Muscle of leg (tissue), 11 donors: ENCODE results near the gene HECTD1. TPM values are rescaled to one million over a fixed set of nuclear protein-coding genes. Genes with fewer than 3 reads are reported as not detected.

Source experiments
- DNase-seq: peaks from one replicate; pipeline ENCODE4 v3.0.0; 2013
- H3K27ac ChIP-seq: one replicate; pipeline ENCODE4 v1.5.1; 2013; ENCODE audit warnings: mild to moderate bottlenecking, low read length, control low read depth
- H3K27me3 ChIP-seq: one replicate; pipeline ENCODE4 v1.6.1; 2013; ENCODE audit warnings: low read length; ENCODE audit not compliant: control insufficient read depth, insufficient read depth
- H3K36me3 ChIP-seq: one replicate; pipeline ENCODE4 v1.6.1; 2013; ENCODE audit warnings: low read length; ENCODE audit not compliant: control insufficient read depth, insufficient read depth
- H3K4me1 ChIP-seq: one replicate; pipeline ENCODE4 v1.6.1; 2013; ENCODE audit warnings: low read length; ENCODE audit not compliant: control insufficient read depth, insufficient read depth
- H3K4me3 ChIP-seq: one replicate; pipeline ENCODE4 v1.5.1; 2013; ENCODE audit warnings: low read length, control low read depth
- H3K9me3 ChIP-seq: replicated peaks from 2 replicates; pipeline ENCODE4 v1.6.1; 2013; ENCODE audit warnings: low read depth, low read length; ENCODE audit not compliant: control insufficient read depth
- WGBS: methylation state at CpG from one replicate; pipeline ENCODE4 v1.1.5; 2013; ENCODE audit warnings: missing lambda C conversion rate; ENCODE audit not compliant: insufficient coverage; 5-methylcytosine and 5-hydroxymethylcytosine counted together
- polyA plus RNA-seq, 8 donors: library from polyadenylated mRNA; unstranded; fragments of 120-200 nt; gene quantifications; one replicate each; pipeline versions ENCODE4 v1.2.1 to v1.2.3, GENCODE V29; 2013; ENCODE audit warnings: inconsistent platforms in 1 of 8, low replicate concordance in 1 of 8; ENCODE audit not compliant: insufficient read length in 8 of 8, insufficient read depth in 1 of 8
- total RNA-seq: library from RNA; stranded (reverse); fragments of 120-200 nt; gene quantifications from one replicate; pipeline ENCODE4 v1.2.4, GENCODE V29; 2013

HECTD1 gene
- total and polyA plus RNA-seq, 9 donors, result 85.5 to 149 (median 108) TPM

GRCh38 chr14:31229009-31229408 lies 21.4 kb upstream of the HECTD1 start:
- no peaks in the 10 kb centered on the region for H3K4me1 ChIP-seq
- H3K36me3 ChIP-seq, result no peaks in the 10 kb centered on the region
- no peak overlapping the region for H3K4me3 ChIP-seq
- H3K27me3 ChIP-seq, result no peaks in the 10 kb centered on the region
- no peak overlapping the region for H3K27ac ChIP-seq
- DNase-seq, result no peak
- no peaks in the 10 kb centered on the region for H3K9me3 ChIP-seq

DNA sequence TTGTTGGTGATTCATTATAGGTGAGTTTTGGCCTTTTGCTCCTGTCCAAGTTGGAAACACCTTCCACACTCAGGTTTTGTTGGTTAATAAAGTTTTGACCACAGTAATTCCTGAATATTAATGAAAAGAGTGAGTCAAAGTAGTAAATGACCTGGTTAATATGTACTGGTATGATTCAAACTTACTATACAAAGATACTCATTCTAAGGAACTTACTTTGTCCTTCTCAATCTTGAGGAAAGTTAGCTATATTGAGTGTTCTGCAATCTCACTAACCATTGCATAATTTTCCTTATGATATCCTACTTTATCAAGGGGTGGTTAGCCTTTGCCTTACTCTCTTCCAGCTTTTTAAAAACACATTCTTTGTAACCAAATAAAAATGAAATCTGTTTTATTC lies 20.9 kb upstream of the HECTD1 start:
- DNase-seq, result no peak
- H3K4me1 ChIP-seq, result no peaks in the 10 kb centered on the region
- no peaks in the 10 kb centered on the region for H3K36me3 ChIP-seq
- no peak overlapping the region for H3K4me3 ChIP-seq
- H3K27ac ChIP-seq, result no peak overlapping the region
- H3K9me3 ChIP-seq, result no peaks in the 10 kb centered on the region
- no peaks in the 10 kb centered on the region for H3K27me3 ChIP-seq

- no peak overlapping the region for H3K4me3 ChIP-seq
- H3K27ac ChIP-seq, result no peak overlapping the region
- no peak for DNase-seq
- H3K27me3 ChIP-seq, result no peaks in the 10 kb centered on the region
- no peaks in the 10 kb centered on the region for H3K4me1 ChIP-seq
- WGBS, result no CpG with 5 or more reads among the region's 1 CpG
- H3K36me3 ChIP-seq, result no peaks in the 10 kb centered on the region
- H3K9me3 ChIP-seq, result no peaks in the 10 kb centered on the region
These were observed 17.2 kb upstream of the HECTD1 start for GRCh38 chr14:31224808-31225207.

DNA sequence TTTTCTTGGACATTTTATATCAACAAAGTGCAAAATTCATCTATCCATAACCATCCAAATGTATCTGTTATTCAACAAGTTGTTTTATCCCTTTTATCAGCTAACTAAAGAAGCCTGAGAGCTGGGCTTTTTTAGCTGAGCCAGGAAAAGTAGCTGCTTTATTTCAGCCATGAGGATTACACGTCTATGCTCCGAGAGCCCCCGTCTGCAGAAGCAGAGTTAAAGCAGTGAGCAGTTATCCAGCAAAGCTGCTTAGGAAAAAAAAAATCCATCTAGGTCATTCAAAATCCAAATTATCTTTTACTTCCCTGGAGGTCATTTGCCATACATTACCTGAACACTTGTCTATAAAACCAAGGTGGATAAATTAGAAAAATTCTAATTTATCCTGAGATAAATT lies 15.7 kb upstream of the HECTD1 start:
- WGBS, result 0% methylated on average over 2 of the region's 3 CpGs

GRCh38 chr14:31222834-31223233 lies 15.2 kb upstream of the HECTD1 start:
- Histone ChIP-seq H3K27me3 (no peaks in the 10 kb centered on the region), H3K4me1 (no peaks in the 10 kb centered on the region), H3K9me3 (no peaks in the 10 kb centered on the region), H3K27ac (no peak overlapping the region), H3K4me3 (no peak overlapping the region), H3K36me3 (no peaks in the 10 kb centered on the region)
- no peak for DNase-seq
- no CpG with 5 or more reads among the region's 1 CpG for WGBS

More for the DNA sequence above, 15.7 kb upstream of the HECTD1 start:
- H3K9me3 ChIP-seq, result no peaks in the 10 kb centered on the region
- H3K36me3 ChIP-seq, result no peaks in the 10 kb centered on the region
- no peaks in the 10 kb centered on the region for H3K4me1 ChIP-seq
- H3K27ac ChIP-seq, result no peak overlapping the region
- no peaks in the 10 kb centered on the region for H3K27me3 ChIP-seq
- no peak for DNase-seq
- no peak overlapping the region for H3K4me3 ChIP-seq

- DNase-seq, result no peak
- Histone ChIP-seq H3K9me3 (no peaks in the 10 kb centered on the region), H3K27ac (no peak overlapping the region), H3K36me3 (no peaks in the 10 kb centered on the region), H3K4me3 (no peak overlapping the region), H3K27me3 (no peaks in the 10 kb centered on the region), H3K4me1 (no peaks in the 10 kb centered on the region)
- WGBS, result no CpG with 5 or more reads among the region's 2 CpGs
These were observed 13.7 kb upstream of the HECTD1 start for GRCh38 chr14:31221266-31221665.

- no CpG with 5 or more reads among the region's 3 CpGs for WGBS
- H3K27me3 ChIP-seq, result no peaks in the 10 kb centered on the region
- DNase-seq, result no peak
- no peak overlapping the region for H3K4me3 ChIP-seq
- no peaks in the 10 kb centered on the region for H3K36me3 ChIP-seq
- no peaks in the 10 kb centered on the region for H3K9me3 ChIP-seq
- no peaks in the 10 kb centered on the region for H3K4me1 ChIP-seq
- H3K27ac ChIP-seq, result no peak overlapping the region
These were observed 11.6 kb upstream of the HECTD1 start for GRCh38 chr14:31219169-31219568.

DNA sequence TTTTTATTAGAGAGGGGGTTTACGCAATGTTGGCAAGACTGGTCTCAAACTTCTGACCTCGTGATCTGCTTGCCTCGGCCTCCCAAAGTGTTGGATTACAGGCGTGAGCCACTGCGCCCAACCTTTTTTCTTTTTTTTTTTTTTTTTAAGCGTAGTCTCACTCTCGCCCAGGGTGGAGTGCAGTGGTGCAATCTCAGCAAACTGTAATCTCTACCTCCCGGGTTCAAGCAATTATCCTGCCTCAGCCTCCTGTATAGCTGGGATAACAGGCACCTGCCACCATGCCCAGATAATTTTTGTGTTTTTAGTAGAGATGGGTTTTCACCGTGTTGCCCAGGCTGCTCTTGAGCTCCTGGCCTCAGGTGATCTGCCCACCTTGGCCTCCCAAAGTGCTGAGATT lies 8.8 kb upstream of the HECTD1 start:
- WGBS, result 96% methylated on average over 5 of the region's 9 CpGs
- no peaks in the 10 kb centered on the region for H3K27me3 ChIP-seq
- H3K4me3 ChIP-seq, result no peak overlapping the region
- DNase-seq, result no peak
- H3K9me3 ChIP-seq, result no peaks in the 10 kb centered on the region
- H3K27ac ChIP-seq, result no peak overlapping the region
- no peaks in the 10 kb centered on the region for H3K4me1 ChIP-seq
- no peaks in the 10 kb centered on the region for H3K36me3 ChIP-seq

DNA sequence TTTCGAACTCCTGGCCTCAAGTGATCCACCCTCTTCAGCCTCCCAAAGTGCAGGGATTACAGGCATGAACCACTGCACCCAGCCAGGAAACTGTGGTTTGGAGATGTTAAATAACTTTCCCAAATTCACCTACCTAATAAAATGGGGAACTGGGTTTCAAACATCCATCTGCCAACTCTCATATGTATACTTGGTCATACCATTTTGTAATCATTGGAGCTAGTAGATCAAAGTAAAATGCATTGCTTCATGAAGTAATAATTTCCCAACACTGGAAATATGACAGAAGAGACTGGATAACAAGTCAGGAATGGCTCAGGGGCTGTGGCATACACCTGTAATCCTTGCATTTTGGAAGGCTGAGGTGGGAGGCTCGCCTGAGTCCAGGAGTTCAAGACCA lies 5.3 kb upstream of the HECTD1 start:
- H3K27me3 ChIP-seq, result no peaks in the 10 kb centered on the region
- no peak overlapping the region for H3K4me3 ChIP-seq
- no peaks in the 10 kb centered on the region for H3K9me3 ChIP-seq
- WGBS, result no CpG with 5 or more reads among the region's 2 CpGs
- peaks cover 8% of the 10 kb centered on the region for H3K4me1 ChIP-seq
- no peak for DNase-seq
- H3K36me3 ChIP-seq, result no peaks in the 10 kb centered on the region
- H3K27ac ChIP-seq, result no peak overlapping the region

DNA sequence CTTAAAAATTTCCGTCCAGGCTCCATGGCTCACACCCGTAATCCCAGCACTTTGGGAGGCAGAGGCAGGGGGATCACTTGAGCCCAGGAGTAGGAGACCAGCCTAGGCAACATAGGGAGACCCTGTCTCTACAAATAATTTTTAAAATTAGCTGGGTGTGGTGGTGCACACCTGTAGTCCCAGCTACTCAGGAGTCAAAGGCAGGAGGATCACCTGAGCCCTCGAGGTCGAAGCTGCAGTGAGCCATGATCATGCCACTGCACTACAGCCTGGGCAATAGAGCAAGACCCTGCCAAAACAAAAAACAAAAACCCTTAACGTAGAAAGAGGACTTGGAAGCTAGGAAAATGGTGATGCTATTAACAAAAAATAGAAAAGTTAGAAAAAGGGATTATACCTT lies 2.0 kb upstream of the HECTD1 start:
- H3K4me1 ChIP-seq, result peaks cover 8% of the 10 kb centered on the region
- H3K27me3 ChIP-seq, result no peaks in the 10 kb centered on the region
- H3K9me3 ChIP-seq, result no peaks in the 10 kb centered on the region
- no peak overlapping the region for H3K27ac ChIP-seq
- H3K36me3 ChIP-seq, result no peaks in the 10 kb centered on the region
- WGBS, result no CpG with 5 or more reads among the region's 5 CpGs
- no peak for DNase-seq
- no peak overlapping the region for H3K4me3 ChIP-seq

- H3K4me1 ChIP-seq, result peaks cover 8% of the 10 kb centered on the region
- H3K27me3 ChIP-seq, result no peaks in the 10 kb centered on the region
- H3K9me3 ChIP-seq, result no peaks in the 10 kb centered on the region
- H3K36me3 ChIP-seq, result no peaks in the 10 kb centered on the region
- peak overlapping the region; percentile 100 for H3K27ac ChIP-seq
- peak; percentile 7 for DNase-seq
- 50% methylated on average over 2 of the region's 16 CpGs for WGBS
- peak overlapping the region; percentile 77 for H3K4me3 ChIP-seq
These were observed 1.2 kb upstream of the HECTD1 start for GRCh38 chr14:31208546-31209424.
